ENCODE results near the gene USP46. TPM values are rescaled to one million over a fixed set of nuclear protein-coding genes. Genes with fewer than 3 reads are reported as not detected.

The USP46 gene
- total RNA-seq, 2 experiments from 2014 or later, result 2.8 TPM

DNA sequence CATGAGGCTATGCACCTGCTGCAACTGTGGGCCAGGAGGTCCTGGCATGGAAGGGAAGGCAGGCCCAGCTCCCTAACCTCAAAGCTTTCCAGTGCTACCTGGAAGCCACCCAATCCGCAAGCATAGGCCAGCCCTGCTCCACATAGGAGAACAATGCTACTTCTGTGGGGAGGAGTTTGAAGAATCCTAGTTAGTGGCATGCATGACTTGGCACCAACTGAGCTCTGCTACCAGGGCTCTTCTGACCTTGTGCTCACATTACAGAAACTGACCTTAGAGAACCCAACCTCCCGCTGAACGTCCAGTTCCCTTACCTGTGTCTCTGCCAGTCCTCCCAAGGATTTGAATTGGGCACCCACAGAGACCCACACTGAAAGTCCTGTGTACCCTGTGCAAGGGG is 58.8 kb downstream of the USP46 start:
- no peaks in the 10 kb centered on the region for H3K9me3 Mint-ChIP-seq
- intact Hi-C loops (cut with micrococcal nuclease), result no loop called here
- CTCF ChIA-PET, result no interaction called here
- ATAC-seq (no peak), DNase-seq (no peak)
- no peak overlapping the region for H3K4me3 Mint-ChIP-seq
- no peak overlapping the region for H3K27ac Mint-ChIP-seq
- no peaks in the 10 kb centered on the region for H3K4me1 Mint-ChIP-seq (ENCODE audit: low read depth)
- peaks cover 4% of the 10 kb centered on the region for H3K36me3 Mint-ChIP-seq (ENCODE audit: low read depth)
- TF ChIP-seq, protein P1, sequence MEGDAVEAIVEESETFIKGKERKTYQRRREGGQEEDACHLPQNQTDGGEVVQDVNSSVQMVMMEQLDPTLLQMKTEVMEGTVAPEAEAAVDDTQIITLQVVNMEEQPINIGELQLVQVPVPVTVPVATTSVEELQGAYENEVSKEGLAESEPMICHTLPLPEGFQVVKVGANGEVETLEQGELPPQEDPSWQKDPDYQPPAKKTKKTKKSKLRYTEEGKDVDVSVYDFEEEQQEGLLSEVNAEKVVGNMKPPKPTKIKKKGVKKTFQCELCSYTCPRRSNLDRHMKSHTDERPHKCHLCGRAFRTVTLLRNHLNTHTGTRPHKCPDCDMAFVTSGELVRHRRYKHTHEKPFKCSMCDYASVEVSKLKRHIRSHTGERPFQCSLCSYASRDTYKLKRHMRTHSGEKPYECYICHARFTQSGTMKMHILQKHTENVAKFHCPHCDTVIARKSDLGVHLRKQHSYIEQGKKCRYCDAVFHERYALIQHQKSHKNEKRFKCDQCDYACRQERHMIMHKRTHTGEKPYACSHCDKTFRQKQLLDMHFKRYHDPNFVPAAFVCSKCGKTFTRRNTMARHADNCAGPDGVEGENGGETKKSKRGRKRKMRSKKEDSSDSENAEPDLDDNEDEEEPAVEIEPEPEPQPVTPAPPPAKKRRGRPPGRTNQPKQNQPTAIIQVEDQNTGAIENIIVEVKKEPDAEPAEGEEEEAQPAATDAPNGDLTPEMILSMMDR (IDR thresholded peaks at IDR 0.05), result no peak
- H3K27me3 Mint-ChIP-seq, result no peaks in the 10 kb centered on the region
- POLR2A ChIA-PET, result no interaction called here

DNA sequence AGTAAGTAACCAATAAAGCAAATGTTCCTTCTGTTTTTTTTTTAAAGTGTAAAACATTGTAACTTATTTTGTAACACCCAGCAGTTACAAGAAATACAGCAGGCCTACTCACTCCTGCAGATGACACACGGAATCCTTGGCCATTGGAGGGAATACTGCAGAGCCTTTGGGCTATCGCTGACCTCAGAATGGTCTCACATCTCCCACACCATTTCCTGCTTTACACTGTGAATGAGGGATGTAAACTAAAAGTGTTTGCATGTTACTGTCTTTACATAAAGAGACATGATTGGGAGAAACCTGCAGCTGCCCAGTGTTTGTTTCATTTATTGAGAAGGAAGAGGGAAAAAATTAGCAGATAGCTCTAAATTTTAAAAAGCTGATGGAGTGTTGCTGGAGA is 64.1 kb downstream of the USP46 start:
- no peak for DNase-seq
- TF ChIP-seq, protein P1 (IDR thresholded peaks at IDR 0.05), result no peak
- Mint-ChIP-seq H3K4me1 (ENCODE audit: low read depth) (no peaks in the 10 kb centered on the region), H3K27me3 (no peaks in the 10 kb centered on the region), H3K27ac (no peak overlapping the region), H3K4me3 (no peak overlapping the region), H3K36me3 (ENCODE audit: low read depth) (peaks cover 4% of the 10 kb centered on the region), H3K9me3 (no peaks in the 10 kb centered on the region)
- no peak for ATAC-seq
- intact Hi-C loops (cut with micrococcal nuclease), result no loop called here
- ChIA-PET CTCF (no interaction called here), POLR2A (no interaction called here)

DNA sequence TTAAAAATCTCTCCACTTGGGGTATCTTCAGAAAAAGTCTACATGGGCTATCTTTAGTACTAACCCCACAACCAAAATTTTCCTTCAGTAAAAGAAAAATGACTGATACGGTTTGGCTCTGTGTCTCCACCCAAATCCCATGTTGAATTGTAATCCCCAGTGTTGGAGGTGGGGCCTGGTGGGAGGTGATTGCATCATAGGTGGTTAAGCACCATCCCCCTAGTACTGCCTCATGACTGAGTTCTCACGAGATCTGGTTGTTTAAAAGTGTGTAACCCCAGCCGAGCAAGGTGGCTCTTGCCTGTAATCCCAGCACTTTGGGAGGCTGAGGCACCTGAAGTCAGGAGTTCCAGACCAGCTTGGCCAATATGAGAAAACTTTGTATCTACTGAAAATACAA is 66.8 kb downstream of the USP46 start:
- ATAC-seq (no peak), DNase-seq (no peak)
- Mint-ChIP-seq H3K36me3 (ENCODE audit: low read depth) (peaks cover 3% of the 10 kb centered on the region), H3K27me3 (no peaks in the 10 kb centered on the region), H3K9me3 (no peaks in the 10 kb centered on the region), H3K4me1 (ENCODE audit: low read depth) (peaks cover 7% of the 10 kb centered on the region), H3K27ac (no peak overlapping the region), H3K4me3 (no peak overlapping the region)
- TF ChIP-seq, protein P1 (IDR thresholded peaks at IDR 0.05), result no peak
- CTCF ChIA-PET, result interaction anchor here (1.0 to 1.3 kb wide), 2 partner anchors 46 to 58 kb away, joined by 3 read pairs; no protein-coding TSS in a partner anchor
- intact Hi-C loops (cut with micrococcal nuclease), result no loop called here
- POLR2A ChIA-PET, result no interaction called here

DNA sequence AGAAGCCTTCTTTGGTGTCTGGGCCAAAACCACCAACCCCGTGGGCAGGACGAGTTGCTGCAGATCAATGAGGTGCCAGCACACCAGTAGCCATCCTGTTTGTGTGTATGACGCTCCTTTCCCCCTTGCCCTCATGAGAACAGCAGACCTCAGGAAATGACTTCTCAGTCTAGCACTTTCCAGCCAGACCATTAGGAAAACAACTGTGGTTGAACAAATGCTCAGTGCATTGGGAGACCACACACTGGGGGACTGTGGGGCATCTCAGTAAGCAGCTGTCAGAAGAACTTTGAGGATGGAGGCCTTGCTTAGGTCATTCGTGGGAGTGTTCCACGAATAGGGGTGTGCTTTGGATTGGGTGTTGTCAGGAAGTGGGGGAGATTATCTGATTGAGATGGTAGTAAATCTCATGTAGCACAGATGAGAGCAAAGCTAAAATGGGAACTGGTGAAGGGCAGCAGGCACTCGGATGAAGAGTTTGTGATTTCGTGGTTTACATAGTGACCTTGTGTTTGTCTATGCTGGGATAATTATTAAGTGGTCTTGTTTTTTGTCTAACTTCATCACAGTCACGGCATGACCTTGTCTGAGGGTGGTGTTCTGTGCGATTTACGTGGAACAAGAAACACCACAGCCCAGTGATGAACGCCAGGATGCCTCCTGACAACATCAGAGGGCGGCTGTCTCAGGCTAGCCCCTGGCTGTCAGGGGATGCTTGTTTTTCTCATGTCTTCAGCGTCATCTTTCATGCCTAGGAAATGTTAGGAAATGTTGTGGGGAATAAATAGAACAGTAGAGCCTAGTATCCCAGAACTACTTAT is 70.1 kb downstream of the USP46 start:
- intact Hi-C loops (cut with micrococcal nuclease), result no loop called here
- peak overlapping the region; percentile 4 for H3K27ac Mint-ChIP-seq
- ATAC-seq, result peak; percentile 77
- no peaks in the 10 kb centered on the region for H3K9me3 Mint-ChIP-seq
- H3K4me1 Mint-ChIP-seq (ENCODE audit: low read depth), result peaks cover 7% of the 10 kb centered on the region
- peak; percentile 49 for DNase-seq
- H3K27me3 Mint-ChIP-seq, result peaks cover 2% of the 10 kb centered on the region
- TF ChIP-seq, protein P1 (IDR thresholded peaks at IDR 0.05), result no peak
- CTCF ChIA-PET, result interaction anchor here (1.1 to 1.8 kb wide), 4 partner anchors 28 to 394 kb away, joined by 3 to 10 read pairs (median 7); partner anchors contain the start of gene USP46
- no peak overlapping the region for H3K4me3 Mint-ChIP-seq
- POLR2A ChIA-PET, result no interaction called here
- H3K36me3 Mint-ChIP-seq (ENCODE audit: low read depth), result no peaks in the 10 kb centered on the region

DNA sequence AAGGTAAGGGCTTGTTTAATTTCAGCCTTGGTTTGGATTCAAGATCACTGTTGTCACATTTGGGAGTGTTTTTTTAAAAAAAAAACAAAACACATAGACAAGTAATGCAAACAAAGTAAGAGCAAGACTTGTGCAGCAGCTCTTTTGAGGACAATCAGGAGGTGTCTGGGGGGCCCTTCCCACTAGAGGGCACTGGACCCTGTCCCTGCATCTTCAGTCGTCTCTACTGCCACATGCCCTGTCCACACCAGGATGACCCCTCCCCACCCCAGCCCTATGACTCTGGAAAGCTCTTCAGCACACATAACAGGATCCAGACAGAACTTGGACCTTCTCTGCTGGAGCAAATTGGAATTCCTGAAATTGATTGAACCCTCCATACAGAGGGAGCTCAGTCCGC is 71.0 kb downstream of the USP46 start:
- no peaks in the 10 kb centered on the region for H3K36me3 Mint-ChIP-seq (ENCODE audit: low read depth)
- H3K27ac Mint-ChIP-seq, result no peak overlapping the region
- intact Hi-C loops (cut with micrococcal nuclease), result no loop called here
- H3K9me3 Mint-ChIP-seq, result no peaks in the 10 kb centered on the region
- DNase-seq (peak; percentile 40), ATAC-seq (no peak)
- peaks cover 2% of the 10 kb centered on the region for H3K27me3 Mint-ChIP-seq
- H3K4me3 Mint-ChIP-seq, result no peak overlapping the region
- ChIA-PET POLR2A (interaction anchor here (0.7 to 1.2 kb wide), 2 partner anchors 19 to 168 kb away, joined by 3 to 5 read pairs; no protein-coding TSS in a partner anchor), CTCF (interaction anchor here (0.6 to 1.8 kb wide), 11 partner anchors 9 to 395 kb away, joined by 3 to 10 read pairs (median 4); partner anchors contain the start of gene USP46)
- TF ChIP-seq, protein P1 (IDR thresholded peaks at IDR 0.05), result peak; percentile 56
- peaks cover 7% of the 10 kb centered on the region for H3K4me1 Mint-ChIP-seq (ENCODE audit: low read depth)

Data from activated CD8-positive, alpha-beta T cell treated with anti-CD3 and anti-CD28 coated beads for 36 hours (primary cell).